ENCODE results near the gene TBC1D9.

TBC1D9 gene

DNA sequence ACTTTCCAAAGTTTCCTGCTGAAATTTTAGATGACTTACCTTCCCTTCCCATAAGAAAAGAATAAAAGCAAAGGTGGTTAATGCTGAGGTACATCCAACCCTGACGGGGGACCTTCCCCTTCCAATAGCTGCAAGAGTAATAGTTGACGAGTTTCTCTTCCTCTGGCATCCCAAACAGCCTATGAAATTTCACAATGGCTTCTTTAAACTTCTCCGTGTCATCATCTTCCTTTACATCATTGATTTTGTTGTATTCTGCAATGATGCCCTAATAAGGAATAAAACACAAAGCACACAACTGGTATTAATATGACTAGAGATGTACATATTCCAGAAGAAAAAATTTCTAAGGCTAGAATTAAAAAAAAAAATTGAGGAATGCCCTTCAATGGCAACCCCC, 76.6 kb downstream of the TBC1D9 start:
- H3K4me3 ChIP-seq (ENCODE audit: low read length): no peak overlapping the region
- TF ChIP-seq ZNF274 (IDR thresholded peaks at IDR 0.05; ENCODE audit: low read depth, low read length): no peak

DNA sequence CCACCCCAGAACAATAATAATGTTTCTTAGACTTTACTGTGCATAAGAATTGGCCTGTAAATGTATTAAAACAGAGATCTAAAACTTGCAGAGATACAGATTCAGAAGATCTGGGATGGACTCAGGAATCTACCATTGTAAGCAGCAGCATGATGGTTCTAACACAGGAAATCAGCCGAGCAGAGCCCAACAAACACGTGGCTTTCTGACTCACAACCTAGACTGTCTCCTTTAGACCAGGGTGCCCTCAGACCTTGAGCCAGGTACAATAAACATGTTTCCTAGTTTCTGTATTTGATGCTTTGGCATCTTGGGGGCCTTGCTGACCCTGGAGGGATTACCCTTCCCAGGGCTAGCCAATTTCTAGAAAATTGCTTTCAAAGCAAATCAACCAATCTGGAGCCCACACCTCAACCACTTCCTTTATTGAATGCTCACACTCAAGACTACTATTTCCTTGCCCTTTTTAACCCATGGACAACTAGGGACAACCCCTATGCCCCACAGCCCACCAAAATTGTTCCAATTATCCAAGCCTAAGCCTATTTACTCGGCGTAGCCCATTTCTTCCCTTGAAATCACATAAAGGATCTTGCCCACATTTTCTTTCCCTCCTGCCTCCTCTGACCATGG, 80.5 kb downstream of the TBC1D9 start:
- no peak for TF ChIP-seq ZNF274 (IDR thresholded peaks at IDR 0.05; ENCODE audit: low read depth, low read length)
- no peak overlapping the region for H3K4me3 ChIP-seq (ENCODE audit: low read length)

DNA sequence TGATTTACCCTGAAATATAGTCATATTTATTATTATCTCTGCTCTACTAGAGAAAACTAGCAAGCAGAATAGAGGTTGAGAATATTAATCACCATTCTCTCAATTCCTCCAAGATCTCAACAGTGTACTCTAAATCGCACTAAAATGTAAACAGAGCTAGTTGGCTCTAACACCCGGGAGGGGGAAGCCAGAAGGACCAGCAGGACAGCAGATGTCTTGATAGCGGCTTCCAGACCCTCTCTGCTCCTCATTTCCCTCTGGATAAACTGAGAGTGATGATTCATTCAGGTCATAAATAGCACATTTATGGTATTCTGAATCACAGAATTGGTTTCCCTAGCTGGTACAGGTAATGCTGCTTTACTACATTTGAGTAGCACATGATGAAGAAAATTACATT, 82.5 kb downstream of the TBC1D9 start:
- TF ChIP-seq ZNF274 (IDR thresholded peaks at IDR 0.05; ENCODE audit: low read depth, low read length): no peak
- H3K4me3 ChIP-seq (ENCODE audit: low read length): no peak overlapping the region

DNA sequence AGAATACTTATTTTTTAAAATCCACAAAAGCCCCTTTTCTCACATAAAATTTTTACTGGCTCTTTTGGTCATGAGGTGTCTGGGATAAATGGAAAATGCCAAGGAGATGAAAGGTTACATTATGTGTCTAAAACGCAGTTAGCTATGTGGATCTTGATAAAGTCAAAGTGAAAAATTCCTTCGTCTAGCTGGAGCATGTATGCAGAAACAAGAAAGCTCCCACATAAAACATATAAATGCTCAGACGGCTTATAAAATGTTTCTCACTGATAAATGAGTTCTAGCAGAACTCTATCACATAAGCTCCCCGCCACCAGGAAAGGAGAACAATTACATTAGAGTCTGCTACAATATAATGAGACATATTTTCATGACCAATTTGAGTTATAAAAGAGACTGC, 83.8 kb downstream of the TBC1D9 start:
- no peak for TF ChIP-seq ZNF274 (IDR thresholded peaks at IDR 0.05; ENCODE audit: low read depth, low read length)
- H3K4me3 ChIP-seq (ENCODE audit: low read length): no peak overlapping the region

DNA sequence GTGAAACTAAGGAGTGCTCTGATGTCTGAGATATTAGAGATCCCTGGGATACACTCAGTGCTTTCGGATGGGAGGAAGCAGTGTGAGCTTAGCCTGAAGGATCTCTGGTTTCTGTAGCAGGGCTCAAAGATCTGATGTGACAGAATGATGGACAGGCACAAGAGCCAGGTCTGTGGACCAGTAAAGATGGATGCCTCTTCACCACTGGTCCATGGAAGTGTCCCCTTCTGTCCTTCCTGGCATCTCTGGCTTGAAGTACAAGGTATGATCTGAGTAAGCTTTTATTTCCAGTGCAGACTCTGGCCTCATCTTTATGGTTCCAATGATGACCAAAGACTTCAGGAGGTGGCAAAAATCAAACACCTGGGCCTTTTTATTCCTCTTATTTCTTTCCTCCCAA, 88.1 kb downstream of the TBC1D9 start:
- no peak for TF ChIP-seq ZNF274 (IDR thresholded peaks at IDR 0.05; ENCODE audit: low read depth, low read length)
- H3K4me3 ChIP-seq (ENCODE audit: low read length): no peak overlapping the region

DNA sequence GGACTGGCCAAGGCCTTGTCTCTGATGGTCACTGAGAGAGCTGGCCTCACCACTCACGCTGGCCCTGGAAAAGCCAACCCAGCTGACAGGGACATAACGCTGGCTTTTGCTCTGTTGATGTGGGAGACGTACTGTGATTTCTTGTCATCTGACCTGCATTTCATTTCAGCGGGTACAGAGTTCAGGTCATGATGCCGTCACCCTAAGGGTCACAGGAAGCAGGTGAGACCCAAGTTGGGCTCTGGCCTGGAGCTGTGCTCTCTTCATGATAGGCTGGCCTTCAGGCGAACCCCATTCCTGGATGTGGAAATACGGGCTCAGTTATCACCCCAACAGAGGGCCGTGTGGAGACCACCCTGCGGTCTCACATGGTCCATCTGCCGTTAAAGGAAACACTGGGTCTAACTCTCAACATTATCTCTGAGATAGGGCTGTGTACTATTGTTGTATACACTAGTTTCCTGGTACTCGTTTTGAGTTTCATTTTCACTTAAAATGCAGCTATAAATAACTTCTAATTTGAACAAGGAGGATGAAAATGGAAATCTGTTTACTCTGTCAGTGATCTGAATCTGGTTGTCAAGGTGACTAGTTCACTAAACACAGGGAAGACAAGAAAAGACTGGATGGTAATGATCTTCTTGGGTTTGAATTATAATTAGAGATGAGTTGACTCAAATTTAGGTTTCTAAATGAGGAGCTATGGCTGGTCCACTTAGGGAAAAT, 89.1 kb downstream of the TBC1D9 start:
- no peak for TF ChIP-seq ZNF274 (IDR thresholded peaks at IDR 0.05; ENCODE audit: low read depth, low read length)
- no peak overlapping the region for H3K4me3 ChIP-seq (ENCODE audit: low read length)

DNA sequence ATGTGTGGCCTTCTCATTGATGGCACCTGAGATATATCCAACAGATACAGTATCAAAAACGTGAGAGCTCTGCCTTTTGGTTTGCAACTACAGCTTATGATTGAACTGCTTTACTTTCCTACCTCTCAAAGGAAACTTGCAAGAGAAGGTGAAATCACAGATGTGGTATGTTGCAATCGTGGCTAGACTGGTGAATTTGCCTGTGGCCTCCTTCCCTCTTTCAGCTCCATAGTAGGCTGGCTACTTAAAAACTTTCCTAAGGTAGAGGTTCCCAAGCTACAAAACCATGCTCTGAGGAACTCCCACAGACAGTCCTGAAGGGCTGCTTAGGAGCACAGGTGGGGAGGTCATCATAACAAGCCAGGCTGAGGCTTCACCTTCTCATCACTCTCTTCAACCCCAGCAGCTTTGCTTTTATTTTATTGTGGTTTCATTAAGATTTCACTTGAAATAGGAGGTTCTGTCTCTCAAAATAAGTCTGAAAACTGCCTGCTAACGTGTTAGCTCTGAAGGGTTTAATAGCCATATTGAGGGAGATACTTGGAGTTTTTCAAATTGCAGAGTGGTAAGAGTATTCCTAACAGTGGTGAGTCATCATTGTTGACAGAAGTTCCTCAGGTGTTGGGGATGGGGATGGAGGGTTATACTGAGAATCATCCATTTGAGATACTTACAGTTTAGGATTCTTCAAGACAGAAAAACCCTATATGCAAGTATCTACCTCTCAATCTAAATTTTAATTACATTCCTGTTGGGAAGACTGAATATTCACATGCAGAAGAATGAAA, 93.9 kb downstream of the TBC1D9 start:
- H3K4me3 ChIP-seq (ENCODE audit: low read length): no peak overlapping the region

DNA sequence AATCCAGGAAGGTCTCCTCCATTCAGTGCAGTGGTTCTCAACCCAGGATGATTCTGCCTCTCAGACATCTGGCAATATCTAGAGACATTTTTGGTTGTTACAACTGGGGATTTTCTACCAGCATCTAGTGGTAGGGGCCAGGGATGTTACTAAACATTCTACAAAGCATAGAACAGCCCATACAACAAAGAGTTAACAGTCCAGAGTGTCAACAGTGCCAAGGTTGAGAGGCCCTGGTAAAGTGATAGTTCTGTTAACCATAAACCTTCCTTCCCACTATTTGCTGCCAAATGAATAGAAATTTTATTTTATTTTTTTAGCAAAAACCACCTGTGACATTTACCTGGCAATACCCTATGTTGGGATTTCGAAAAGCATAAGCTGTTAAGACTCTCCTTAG, 94.6 kb downstream of the TBC1D9 start:
- H3K4me3 ChIP-seq (ENCODE audit: low read length): no peak overlapping the region
- TF ChIP-seq ZNF274 (IDR thresholded peaks at IDR 0.05; ENCODE audit: low read depth, low read length): no peak

More for the DNA sequence above, 93.9 kb downstream of the TBC1D9 start:
- no peak for TF ChIP-seq ZNF274 (IDR thresholded peaks at IDR 0.05; ENCODE audit: low read depth, low read length)

DNA sequence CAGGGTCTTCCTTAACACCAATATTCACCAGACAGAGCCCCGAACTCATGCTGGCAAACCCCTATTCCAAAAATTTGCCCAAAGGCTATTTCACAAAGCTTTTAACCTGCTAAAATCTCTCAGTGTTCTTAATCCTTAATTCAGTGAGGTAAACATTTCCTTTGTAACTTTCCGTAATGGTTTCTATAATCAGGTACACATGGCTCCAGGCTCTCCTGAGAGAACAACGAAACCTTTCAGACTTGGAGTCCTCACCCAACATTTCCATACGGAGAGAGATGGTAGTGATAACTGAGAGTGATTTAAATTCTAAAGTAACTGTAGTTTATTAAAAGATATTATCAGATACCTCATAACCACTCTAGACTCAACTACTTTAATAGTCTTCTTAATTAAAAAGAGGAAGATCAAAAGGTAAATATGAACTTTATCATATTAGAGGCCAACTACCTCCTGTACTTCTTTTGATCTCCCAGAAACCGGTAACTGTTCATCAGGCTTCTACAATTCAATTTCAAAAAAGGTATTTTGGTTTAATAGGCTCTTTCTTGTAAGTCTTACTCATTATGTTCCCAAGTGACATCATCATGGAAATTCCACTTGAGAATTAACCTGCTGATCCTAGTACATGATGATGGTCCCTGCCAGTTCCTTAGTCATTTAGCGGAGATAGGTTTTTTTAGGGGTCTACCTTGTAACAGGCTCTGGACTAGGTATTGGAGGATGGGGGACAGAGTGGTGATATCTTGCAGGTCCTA, 96.1 kb downstream of the TBC1D9 start:
- no peak overlapping the region for H3K4me3 ChIP-seq (ENCODE audit: low read length)
- TF ChIP-seq ZNF274 (IDR thresholded peaks at IDR 0.05; ENCODE audit: low read depth, low read length): no peak

DNA sequence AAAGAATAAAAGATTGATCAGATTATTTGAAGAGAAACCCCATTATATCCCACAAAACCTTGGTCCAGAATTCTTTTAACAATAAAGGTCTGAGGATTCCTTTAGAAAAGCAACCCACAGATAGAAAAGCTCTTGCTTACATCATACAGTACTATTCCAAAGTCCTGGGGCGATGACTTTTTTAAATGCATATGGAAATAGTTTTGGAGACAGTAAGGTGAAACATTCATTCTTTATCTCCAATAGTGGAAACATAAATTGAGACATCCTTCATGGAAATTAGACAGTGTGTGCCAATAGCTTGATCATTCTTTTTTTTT, 101.7 kb downstream of the TBC1D9 start:
- H3K4me3 ChIP-seq (ENCODE audit: low read length): no peak overlapping the region
- no peak for TF ChIP-seq ZNF274 (IDR thresholded peaks at IDR 0.05; ENCODE audit: low read depth, low read length)

DNA sequence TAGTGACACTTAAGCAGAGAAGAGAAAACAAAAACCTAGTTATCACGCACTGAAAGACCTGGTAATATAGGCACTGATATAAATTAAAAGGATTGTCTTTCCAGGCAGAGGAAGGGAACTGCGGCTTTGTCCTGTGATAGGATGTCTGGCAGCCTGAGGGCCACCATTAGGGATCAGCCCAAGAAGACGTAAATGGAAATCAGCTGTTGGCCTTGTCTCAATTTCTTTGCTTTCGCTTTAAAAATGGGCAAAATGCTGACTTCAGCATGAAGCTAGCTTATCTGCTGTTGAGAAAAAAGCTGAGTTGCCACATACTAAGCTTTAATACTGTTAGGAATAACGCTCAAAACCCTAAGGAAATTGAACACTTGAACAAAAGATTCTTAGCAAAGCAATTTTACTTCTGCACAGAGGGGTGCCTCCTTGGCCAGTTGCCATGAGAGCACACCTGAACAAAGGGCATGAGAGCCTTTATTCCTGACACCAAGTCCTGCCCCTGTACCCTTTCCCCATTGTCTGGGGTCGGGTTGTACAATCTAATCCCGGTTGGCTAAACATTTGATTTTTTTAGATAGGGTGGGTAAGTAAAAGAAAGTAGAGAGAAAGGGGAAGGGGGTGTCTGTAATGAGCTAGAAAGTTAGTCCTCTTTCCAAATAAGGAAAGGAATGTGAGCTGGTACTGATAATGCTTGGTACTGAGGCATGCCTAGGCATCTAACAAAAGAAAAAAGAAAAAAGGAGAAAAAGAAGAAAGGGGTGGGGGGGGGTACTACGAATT, 102.3 kb downstream of the TBC1D9 start:
- no peak for TF ChIP-seq ZNF274 (IDR thresholded peaks at IDR 0.05; ENCODE audit: low read depth, low read length)
- no peak overlapping the region for H3K4me3 ChIP-seq (ENCODE audit: low read length)

DNA sequence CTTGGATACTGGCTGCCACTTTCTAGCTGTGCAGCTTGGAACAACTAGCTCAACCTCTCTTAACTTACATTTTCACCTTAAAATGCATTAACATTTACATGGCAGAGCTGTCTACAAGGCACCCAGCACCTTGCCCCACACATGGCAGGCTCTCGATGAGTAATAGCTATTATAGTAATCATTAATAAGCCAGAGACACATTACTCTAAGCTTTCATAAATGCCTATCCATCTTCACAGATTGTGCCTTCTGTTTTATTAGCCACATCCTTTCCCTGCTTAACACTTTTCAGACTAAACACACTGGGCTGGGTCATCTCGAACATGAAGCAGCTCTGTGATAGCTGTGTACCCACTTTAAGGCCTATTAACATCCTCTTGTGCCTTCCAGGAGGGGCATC, 103.6 kb downstream of the TBC1D9 start:
- no peak overlapping the region for H3K4me3 ChIP-seq (ENCODE audit: low read length)
- TF ChIP-seq ZNF274 (IDR thresholded peaks at IDR 0.05; ENCODE audit: low read depth, low read length): no peak

DNA sequence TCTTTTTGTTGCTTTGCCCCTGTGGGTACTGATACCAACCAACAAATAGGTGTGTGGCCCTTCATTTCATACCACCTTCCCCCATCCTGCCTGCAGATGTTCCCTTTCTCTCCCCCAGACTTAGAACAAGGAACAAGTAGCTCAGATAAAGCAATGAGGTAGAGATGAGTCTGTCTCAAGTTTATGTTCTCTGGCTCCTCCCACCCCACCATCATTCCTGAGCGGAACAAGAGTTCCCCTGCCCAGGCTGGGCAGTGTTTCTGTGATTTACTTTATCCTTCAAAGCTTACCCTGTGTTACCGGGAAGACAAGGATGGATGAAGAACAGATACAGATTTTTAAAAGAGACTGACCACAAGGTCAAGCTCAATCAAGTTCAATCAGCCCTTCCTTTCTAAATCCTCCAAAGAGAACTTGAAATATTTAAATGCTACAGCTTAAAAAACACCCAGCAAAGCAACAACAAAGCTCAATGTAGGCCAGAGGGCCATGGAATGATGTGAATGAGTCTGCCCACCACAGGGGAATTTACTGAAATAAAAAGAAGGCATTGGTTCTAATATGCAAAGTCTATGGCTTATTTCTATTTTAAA, 107.4 kb downstream of the TBC1D9 start:
- TF ChIP-seq ZNF274 (IDR thresholded peaks at IDR 0.05; ENCODE audit: low read depth, low read length): no peak
- H3K4me3 ChIP-seq (ENCODE audit: low read length): no peak overlapping the region

Data from GM08714 (cell line).